ENCODE data around the gene SCARB1.

The SCARB1 gene

DNA sequence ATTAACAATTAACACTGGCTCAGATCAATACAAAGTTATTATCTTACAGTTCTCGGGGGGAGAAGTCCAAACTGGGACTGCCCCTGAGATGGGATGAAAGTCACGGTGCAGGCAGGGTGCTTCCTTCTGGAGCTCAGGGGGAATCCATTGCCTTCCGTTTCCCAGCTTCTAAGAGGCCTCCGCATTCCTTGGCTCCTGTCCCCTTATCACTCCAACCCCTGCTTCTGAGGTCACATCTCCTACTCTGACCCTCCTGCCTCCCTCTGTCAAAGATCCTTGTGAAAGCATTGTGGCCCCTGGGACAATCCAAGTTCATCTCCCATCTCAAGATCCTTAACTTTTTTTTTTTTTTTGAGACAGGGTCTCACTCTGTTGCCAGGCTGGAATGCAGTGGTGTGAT is 30.8 kb downstream of the SCARB1 start:
- H3K27ac ChIP-seq (ENCODE audit: low read length) = no peak overlapping the region
- no peaks in the 10 kb centered on the region for H3K27me3 ChIP-seq (ENCODE audit: control insufficient read depth, insufficient read depth, low read length)
- no peaks in the 10 kb centered on the region for H3K9me3 ChIP-seq (ENCODE audit: control insufficient read depth, low read depth, low read length)
- no peaks in the 10 kb centered on the region for H3K36me3 ChIP-seq (ENCODE audit: control insufficient read depth, low read depth, low read length)
- no peak overlapping the region for H3K9ac ChIP-seq (ENCODE audit: low read length)
- H3K4me3 ChIP-seq (ENCODE audit: low read length) = no peak overlapping the region
- peaks cover 13% of the 10 kb centered on the region for H3K4me1 ChIP-seq (ENCODE audit: control insufficient read depth, low read depth, low read length)

DNA sequence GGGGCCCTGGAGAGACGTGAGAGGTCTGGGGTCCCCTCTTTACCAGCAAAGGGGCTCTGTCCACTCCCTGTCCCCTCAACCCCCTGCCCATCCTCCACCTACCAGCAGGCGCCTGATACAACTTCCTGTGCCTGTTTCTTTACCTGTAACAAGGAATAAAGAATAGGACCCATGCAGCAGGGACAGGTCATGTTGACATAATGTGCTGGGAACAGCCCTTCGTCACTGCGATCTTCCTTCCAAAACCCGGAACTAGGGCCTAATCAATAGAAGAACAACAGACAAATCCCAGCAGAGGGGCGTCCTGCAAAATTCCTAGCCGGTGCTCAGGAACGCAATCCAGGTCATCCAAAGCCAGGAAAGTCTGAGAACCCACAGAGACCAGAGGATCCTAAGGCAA is 32.1 kb downstream of the SCARB1 start:
- Histone ChIP-seq H3K9ac (ENCODE audit: low read length) (no peak overlapping the region), H3K27ac (ENCODE audit: low read length) (no peak overlapping the region), H3K27me3 (ENCODE audit: control insufficient read depth, insufficient read depth, low read length) (no peaks in the 10 kb centered on the region), H3K9me3 (ENCODE audit: control insufficient read depth, low read depth, low read length) (no peaks in the 10 kb centered on the region), H3K4me3 (ENCODE audit: low read length) (no peak overlapping the region), H3K4me1 (ENCODE audit: control insufficient read depth, low read depth, low read length) (peaks cover 13% of the 10 kb centered on the region), H3K36me3 (ENCODE audit: control insufficient read depth, low read depth, low read length) (no peaks in the 10 kb centered on the region)

DNA sequence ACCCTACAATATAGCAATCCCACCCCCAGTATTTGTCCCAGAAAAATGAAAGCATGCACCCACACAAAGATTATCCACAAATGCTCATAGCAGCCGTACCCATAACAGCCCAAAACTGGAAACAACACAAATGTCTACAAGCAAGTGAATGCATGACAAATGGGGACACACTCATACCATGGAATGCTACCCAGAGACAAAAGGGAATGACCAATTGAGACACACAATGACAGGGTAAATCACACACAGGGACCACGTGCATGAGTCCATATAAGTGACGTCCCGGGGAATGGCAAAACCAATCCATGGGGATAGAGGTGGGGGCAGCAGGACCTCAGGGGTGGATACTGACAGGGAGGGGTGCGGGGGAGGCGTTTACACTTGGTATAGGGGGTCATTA is 33.4 kb downstream of the SCARB1 start:
- Histone ChIP-seq H3K36me3 (ENCODE audit: control insufficient read depth, low read depth, low read length) (no peaks in the 10 kb centered on the region), H3K4me1 (ENCODE audit: control insufficient read depth, low read depth, low read length) (peaks cover 13% of the 10 kb centered on the region), H3K9me3 (ENCODE audit: control insufficient read depth, low read depth, low read length) (no peaks in the 10 kb centered on the region), H3K27ac (ENCODE audit: low read length) (no peak overlapping the region), H3K9ac (ENCODE audit: low read length) (no peak overlapping the region), H3K4me3 (ENCODE audit: low read length) (no peak overlapping the region), H3K27me3 (ENCODE audit: control insufficient read depth, insufficient read depth, low read length) (no peaks in the 10 kb centered on the region)

DNA sequence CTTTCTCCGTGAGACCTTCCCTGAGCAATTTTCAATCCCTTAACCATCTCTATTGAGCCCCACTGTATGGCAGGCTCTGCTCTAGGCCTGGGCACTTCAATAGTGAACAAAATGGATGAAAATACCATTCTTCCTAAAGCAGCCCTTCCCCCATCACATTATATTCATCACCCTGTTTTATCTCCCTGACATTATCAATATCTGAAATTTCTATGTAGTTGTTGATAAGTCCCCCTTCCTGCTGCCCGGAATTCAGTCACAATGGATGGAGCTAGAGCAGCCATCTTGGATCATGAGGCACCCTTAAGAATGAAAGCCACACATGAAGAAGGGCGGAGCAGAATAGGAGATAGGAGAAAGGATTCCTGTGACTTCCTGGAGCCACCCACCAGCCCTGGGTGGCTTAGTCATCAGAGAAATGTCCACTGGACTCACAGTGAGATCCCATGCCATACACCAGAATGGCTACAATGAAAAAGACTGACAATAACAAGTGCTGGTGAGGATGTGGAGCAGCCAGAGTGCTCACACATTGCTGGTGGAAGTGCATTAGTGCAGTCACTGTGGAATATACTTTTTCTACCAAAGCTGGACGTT is 33.9 kb downstream of the SCARB1 start:
- H3K36me3 ChIP-seq (ENCODE audit: control insufficient read depth, low read depth, low read length) = no peaks in the 10 kb centered on the region
- H3K9ac ChIP-seq (ENCODE audit: low read length) = no peak overlapping the region
- peaks cover 13% of the 10 kb centered on the region for H3K4me1 ChIP-seq (ENCODE audit: control insufficient read depth, low read depth, low read length)
- H3K27ac ChIP-seq (ENCODE audit: low read length) = no peak overlapping the region
- H3K27me3 ChIP-seq (ENCODE audit: control insufficient read depth, insufficient read depth, low read length) = no peaks in the 10 kb centered on the region
- no peak overlapping the region for H3K4me3 ChIP-seq (ENCODE audit: low read length)
- no peaks in the 10 kb centered on the region for H3K9me3 ChIP-seq (ENCODE audit: control insufficient read depth, low read depth, low read length)

DNA sequence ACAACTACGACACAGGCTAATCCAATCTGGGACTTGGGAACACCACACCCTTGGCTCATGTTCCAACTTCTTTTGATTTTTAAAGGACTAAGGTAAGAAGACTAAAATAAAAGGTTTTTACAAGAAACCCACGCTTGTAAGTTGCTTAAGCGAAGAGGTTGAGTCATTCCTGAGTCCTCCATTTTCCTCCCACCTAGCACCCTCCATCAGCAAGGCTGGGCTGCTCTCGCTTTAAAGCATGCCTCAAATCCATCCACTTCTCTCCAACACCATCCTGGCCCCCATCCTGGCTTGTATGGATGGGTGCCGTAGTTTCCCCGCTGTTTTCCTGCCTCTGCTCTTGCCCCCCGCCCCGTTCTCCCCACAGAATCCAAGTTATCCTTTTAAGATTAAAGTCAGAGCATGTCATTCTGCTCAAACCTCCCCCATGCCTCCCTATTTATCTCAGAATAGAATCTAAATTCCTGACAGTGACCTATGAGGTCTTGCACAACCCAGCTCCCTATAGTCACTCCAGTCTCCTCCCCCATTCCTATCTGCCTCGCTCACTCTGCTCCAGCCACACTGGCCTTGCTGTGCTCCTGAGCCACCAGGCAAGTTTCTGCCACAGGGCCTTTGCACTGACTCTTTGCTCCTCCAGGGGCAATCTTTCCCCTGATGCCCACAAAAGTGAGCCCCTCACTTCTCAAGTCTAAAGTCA is 34.5 kb downstream of the SCARB1 start:
- no peak overlapping the region for H3K4me3 ChIP-seq (ENCODE audit: low read length)
- peaks cover 15% of the 10 kb centered on the region for H3K4me1 ChIP-seq (ENCODE audit: control insufficient read depth, low read depth, low read length)
- H3K9me3 ChIP-seq (ENCODE audit: control insufficient read depth, low read depth, low read length) = no peaks in the 10 kb centered on the region
- no peak overlapping the region for H3K27ac ChIP-seq (ENCODE audit: low read length)
- no peaks in the 10 kb centered on the region for H3K36me3 ChIP-seq (ENCODE audit: control insufficient read depth, low read depth, low read length)
- no peaks in the 10 kb centered on the region for H3K27me3 ChIP-seq (ENCODE audit: control insufficient read depth, insufficient read depth, low read length)
- no peak overlapping the region for H3K9ac ChIP-seq (ENCODE audit: low read length)

DNA sequence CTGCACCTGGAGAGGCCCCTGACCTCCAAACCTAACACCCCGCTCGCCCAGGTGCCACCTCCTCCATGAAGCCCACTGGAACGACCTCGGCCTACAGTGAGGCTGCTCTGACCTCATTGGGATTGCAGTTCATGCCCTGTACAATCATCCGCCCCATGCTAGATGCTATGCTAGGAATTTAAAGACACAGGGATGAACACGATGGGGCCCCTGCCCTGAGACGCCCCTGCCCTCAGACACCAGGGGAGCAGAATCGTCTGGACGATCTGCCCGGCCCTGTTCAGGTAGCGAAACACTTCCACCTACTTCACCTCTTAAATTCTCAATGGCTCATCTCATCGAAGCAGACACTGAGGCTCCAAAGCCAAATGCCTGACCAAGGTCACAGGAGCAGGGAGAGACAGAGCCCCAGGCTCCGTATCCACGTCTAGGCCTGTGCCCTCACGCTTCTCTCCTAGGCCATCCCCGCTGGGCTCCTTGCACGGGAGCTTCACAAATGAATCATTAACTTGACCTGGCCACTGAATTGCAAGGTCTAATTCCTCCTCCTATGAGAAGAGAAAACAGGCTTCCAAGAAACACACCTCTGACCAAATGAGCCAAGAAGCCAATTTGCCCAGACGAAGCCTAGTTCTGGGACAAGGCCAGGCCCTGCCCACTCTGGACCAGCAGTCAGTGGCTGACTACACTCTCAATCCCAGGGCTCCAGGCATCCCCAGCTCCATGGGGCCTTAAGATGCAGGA is 35.2 kb downstream of the SCARB1 start:
- H3K9ac ChIP-seq (ENCODE audit: low read length) = no peak overlapping the region
- H3K9me3 ChIP-seq (ENCODE audit: control insufficient read depth, low read depth, low read length) = no peaks in the 10 kb centered on the region
- peaks cover 14% of the 10 kb centered on the region for H3K4me1 ChIP-seq (ENCODE audit: control insufficient read depth, low read depth, low read length)
- no peaks in the 10 kb centered on the region for H3K36me3 ChIP-seq (ENCODE audit: control insufficient read depth, low read depth, low read length)
- H3K4me3 ChIP-seq (ENCODE audit: low read length) = no peak overlapping the region
- no peak overlapping the region for H3K27ac ChIP-seq (ENCODE audit: low read length)
- no peaks in the 10 kb centered on the region for H3K27me3 ChIP-seq (ENCODE audit: control insufficient read depth, insufficient read depth, low read length)

DNA sequence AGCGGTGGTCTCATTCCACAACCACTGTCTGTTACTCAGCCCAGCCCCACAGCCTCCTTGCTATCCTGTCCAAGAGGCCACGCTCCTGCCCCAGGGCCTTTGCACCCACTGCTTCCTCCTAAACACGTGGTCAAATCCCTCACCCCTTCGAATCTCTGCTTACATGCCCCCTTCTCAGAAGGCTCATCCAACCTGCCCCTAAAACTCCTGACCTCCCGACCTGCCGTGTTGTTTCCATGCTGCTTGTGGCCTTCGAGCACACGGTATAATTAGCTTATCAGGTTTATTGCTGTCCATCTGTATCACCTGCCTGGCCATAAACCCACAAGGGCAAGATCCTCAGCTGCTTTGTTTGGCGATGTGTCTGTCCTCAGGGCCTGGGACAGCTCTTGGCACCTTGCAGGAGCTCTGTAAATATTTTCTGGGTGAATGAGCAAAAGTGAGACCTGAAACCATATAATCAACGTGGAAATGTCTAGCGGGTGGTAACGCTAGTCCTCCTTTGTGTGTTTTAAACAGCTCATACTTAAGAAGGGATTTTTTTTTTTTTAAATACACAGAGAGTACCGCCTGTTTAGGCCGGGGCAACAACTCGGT is 36.0 kb downstream of the SCARB1 start:
- no peaks in the 10 kb centered on the region for H3K9me3 ChIP-seq (ENCODE audit: control insufficient read depth, low read depth, low read length)
- no peak overlapping the region for H3K27ac ChIP-seq (ENCODE audit: low read length)
- H3K36me3 ChIP-seq (ENCODE audit: control insufficient read depth, low read depth, low read length) = no peaks in the 10 kb centered on the region
- no peaks in the 10 kb centered on the region for H3K27me3 ChIP-seq (ENCODE audit: control insufficient read depth, insufficient read depth, low read length)
- H3K4me3 ChIP-seq (ENCODE audit: low read length) = no peak overlapping the region
- H3K4me1 ChIP-seq (ENCODE audit: control insufficient read depth, low read depth, low read length) = peaks cover 18% of the 10 kb centered on the region
- H3K9ac ChIP-seq (ENCODE audit: low read length) = no peak overlapping the region

DNA sequence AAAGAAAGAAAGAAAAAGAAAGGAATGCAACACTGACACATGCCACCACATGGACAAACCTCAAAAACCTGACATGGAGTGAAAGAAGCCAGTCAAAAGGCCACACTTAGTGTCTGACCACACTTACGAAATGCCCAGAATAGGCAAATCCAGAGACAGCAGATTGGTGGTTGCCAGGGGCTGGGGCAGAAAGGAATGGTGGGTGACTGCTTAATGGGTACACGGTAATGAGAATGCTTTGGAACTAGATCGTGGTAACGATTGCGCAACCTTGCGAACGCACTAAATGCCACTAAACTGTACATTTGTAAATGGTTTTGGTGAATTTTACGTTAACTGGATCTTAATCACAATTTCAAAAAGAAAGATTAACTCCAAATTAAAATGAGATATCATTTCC is 39.5 kb downstream of the SCARB1 start:
- H3K27ac ChIP-seq (ENCODE audit: low read length) = no peak overlapping the region
- H3K4me3 ChIP-seq (ENCODE audit: low read length) = no peak overlapping the region
- no peak overlapping the region for H3K9ac ChIP-seq (ENCODE audit: low read length)
- no peaks in the 10 kb centered on the region for H3K9me3 ChIP-seq (ENCODE audit: control insufficient read depth, low read depth, low read length)
- H3K4me1 ChIP-seq (ENCODE audit: control insufficient read depth, low read depth, low read length) = peaks cover 15% of the 10 kb centered on the region
- no peaks in the 10 kb centered on the region for H3K36me3 ChIP-seq (ENCODE audit: control insufficient read depth, low read depth, low read length)
- no peaks in the 10 kb centered on the region for H3K27me3 ChIP-seq (ENCODE audit: control insufficient read depth, insufficient read depth, low read length)

DNA sequence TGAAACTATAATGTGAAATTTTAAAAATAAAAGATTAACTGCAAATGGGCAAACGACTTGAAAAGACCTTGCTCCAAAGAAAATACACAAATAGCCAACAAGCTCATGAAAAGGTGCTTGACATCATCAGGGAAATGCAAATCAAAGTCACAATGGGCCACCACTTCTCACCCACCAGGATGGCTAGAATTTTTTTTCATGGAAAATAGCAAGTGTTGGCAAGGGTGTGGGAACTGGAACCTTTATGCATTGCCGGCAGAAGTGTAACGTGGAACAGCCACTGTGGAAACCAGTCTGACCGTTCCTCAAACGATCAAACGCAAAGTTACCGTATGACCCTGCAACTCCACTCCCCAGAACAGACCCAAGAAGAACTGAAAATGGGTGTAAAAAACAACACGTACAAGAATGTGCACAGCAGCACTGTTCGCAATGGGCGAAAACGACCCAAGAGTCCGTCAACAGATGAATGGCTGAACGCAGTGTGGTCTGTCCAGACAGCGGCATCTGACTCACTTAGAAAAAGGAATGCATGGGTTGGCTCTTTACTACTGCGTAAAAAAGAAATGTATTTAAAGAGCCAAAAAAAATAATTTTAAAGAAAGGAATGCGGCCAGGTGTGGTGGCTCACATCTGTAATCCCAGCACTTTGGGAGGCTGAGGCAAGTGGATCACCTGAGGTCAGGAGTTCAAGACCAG is 40.2 kb downstream of the SCARB1 start:
- peaks cover 15% of the 10 kb centered on the region for H3K4me1 ChIP-seq (ENCODE audit: control insufficient read depth, low read depth, low read length)

DNA sequence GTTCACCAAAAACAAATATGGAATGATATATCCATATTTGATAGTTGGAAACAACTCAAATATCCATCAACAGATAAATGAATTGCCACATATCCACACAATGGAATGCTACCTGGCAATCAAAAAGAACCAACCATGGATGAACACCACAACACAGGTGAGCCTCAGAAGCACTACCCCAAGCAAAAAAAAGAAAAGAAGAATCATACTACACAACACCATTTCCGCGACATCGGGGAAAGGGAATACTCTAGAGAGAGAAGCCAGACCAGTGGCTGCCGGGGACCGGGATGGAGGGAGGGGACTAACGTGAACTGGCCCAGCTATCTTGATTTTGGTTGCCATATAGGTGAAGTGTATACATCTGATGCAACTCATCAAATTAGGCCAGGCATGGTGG is 41.4 kb downstream of the SCARB1 start:
- Histone ChIP-seq H3K9ac (ENCODE audit: low read length) (no peak overlapping the region), H3K27ac (ENCODE audit: low read length) (no peak overlapping the region), H3K4me1 (ENCODE audit: control insufficient read depth, low read depth, low read length) (peaks cover 15% of the 10 kb centered on the region), H3K4me3 (ENCODE audit: low read length) (no peak overlapping the region), H3K36me3 (ENCODE audit: control insufficient read depth, low read depth, low read length) (no peaks in the 10 kb centered on the region), H3K9me3 (ENCODE audit: control insufficient read depth, low read depth, low read length) (no peaks in the 10 kb centered on the region), H3K27me3 (ENCODE audit: control insufficient read depth, insufficient read depth, low read length) (no peaks in the 10 kb centered on the region)

More for the DNA sequence above, 40.2 kb downstream of the SCARB1 start:
- H3K4me3 ChIP-seq (ENCODE audit: low read length) = peak overlapping the region; percentile 13
- no peaks in the 10 kb centered on the region for H3K27me3 ChIP-seq (ENCODE audit: control insufficient read depth, insufficient read depth, low read length)
- H3K27ac ChIP-seq (ENCODE audit: low read length) = no peak overlapping the region
- no peaks in the 10 kb centered on the region for H3K36me3 ChIP-seq (ENCODE audit: control insufficient read depth, low read depth, low read length)
- H3K9ac ChIP-seq (ENCODE audit: low read length) = no peak overlapping the region
- no peaks in the 10 kb centered on the region for H3K9me3 ChIP-seq (ENCODE audit: control insufficient read depth, low read depth, low read length)
